ENCODE measurements around the gene PCYT2.

The PCYT2 gene

GRCh38 chr17:81948635-81949378, 37.6 kb upstream of the PCYT2 start:
- DNase-seq, result peak in 1 of 42 donors; percentile 7
- intact Hi-C loops (cut with DNase I), result no loop called here

- DNase-seq, result no peak
- intact Hi-C loops (cut with DNase I), result no loop called here
Observed at GRCh38 chr17:81947189-81947588, 36.0 kb upstream of the PCYT2 start, which contains the start of gene MYADML2. MYADML2 (minus strand) TSS chr17:81947233; CDS start chr17:81941741, 5,492 bp downstream.

- DNase-seq, result no peak
- intact Hi-C loops (cut with DNase I), result no loop called here
Observed at GRCh38 chr17:81944858-81945257, 33.7 kb upstream of the PCYT2 start.

- no peak for DNase-seq
- intact Hi-C loops (cut with DNase I), result no loop called here
Observed at GRCh38 chr17:81942167-81942553, 31.0 kb upstream of the PCYT2 start.

GRCh38 chr17:81941484-81942166, 30.4 kb upstream of the PCYT2 start:
- DNase-seq, result peak in 34 of 42 donors; percentile 40 to 85 (median 64)

GRCh38 chr17:81940538-81941483, 29.6 kb upstream of the PCYT2 start:
- intact Hi-C loops (cut with DNase I), result no loop called here
- no peak for DNase-seq

More at GRCh38 chr17:81941484-81942166, 30.4 kb upstream of the PCYT2 start:
- intact Hi-C loops (cut with DNase I), result no loop called here

GRCh38 chr17:81939881-81940385, 28.7 kb upstream of the PCYT2 start:
- peak in 35 of 42 donors; percentile 24 to 83 (median 60) for DNase-seq
- intact Hi-C loops (cut with DNase I), result no loop called here

- no peak for DNase-seq
- intact Hi-C loops (cut with DNase I), result no loop called here
Observed at GRCh38 chr17:81939218-81939617, 28.0 kb upstream of the PCYT2 start.

- intact Hi-C loops (cut with DNase I), result no loop called here
- DNase-seq, result no peak
Observed at GRCh38 chr17:81935709-81936084, 24.5 kb upstream of the PCYT2 start.

- DNase-seq, result peak in 24 of 42 donors; percentile 33 to 82 (median 58)
- intact Hi-C loops (cut with DNase I), result no loop called here
Observed at GRCh38 chr17:81934850-81935708, 23.9 kb upstream of the PCYT2 start.

- intact Hi-C loops (cut with DNase I), result no loop called here
- no peak for DNase-seq
Observed at GRCh38 chr17:81934098-81934757, 23.0 kb upstream of the PCYT2 start.

- peak in 2 of 42 donors; percentile 42 to 45 for DNase-seq
- intact Hi-C loops (cut with DNase I), result no loop called here
Observed at GRCh38 chr17:81933178-81933699, 22.0 kb upstream of the PCYT2 start.

GRCh38 chr17:81932333-81932983, 21.3 kb upstream of the PCYT2 start:
- no peak for DNase-seq
- intact Hi-C loops (cut with DNase I), result no loop called here

GRCh38 chr17:81931557-81932332, 20.5 kb upstream of the PCYT2 start:
- DNase-seq, result no peak
- intact Hi-C loops (cut with DNase I), result no loop called here

- intact Hi-C loops (cut with DNase I), result no loop called here
- no peak for DNase-seq
Observed at GRCh38 chr17:81931189-81931556, 20.0 kb upstream of the PCYT2 start.
